H1 (cell line): ENCODE measurements around the gene HTR3B. TPM values are rescaled to one million over a fixed set of nuclear protein-coding genes. Genes with fewer than 3 reads are reported as not detected.

Source experiments
- CTCF ChIA-PET: fragments of 300-600 bp; sonication (Branson Sonifier 250); formaldehyde crosslinking; loops from one replicate; lab custom pipeline; 2021; ENCODE audit not compliant: partially characterized antibody; lab: Charles Lee
- POLR2A ChIA-PET: fragments of 300-600 bp; sonication (Branson Sonifier 250); formaldehyde crosslinking; loops from one replicate; lab custom pipeline; 2021; ENCODE audit warnings: inconsistent platforms; ENCODE audit not compliant: partially characterized antibody; lab: Charles Lee
- DNase-seq, 2 experiments: peaks; one replicate each; pipeline versions ENCODE4 v3.0.0 to v3.0.0-alpha.2; 2010 to 2022; ENCODE audit warnings: low spot score in 2 of 2, low read depth in 1 of 2, mixed read lengths in 1 of 2
- FAIRE-seq: peaks from 2 replicates; lab custom pipeline; 2011; peaks lifted over from hg19 to GRCh38; lab: Jason Lieb, UNC
- H2AFZ ChIP-seq: 2 replicates; pipeline ENCODE4 v1.8.1; 2012; ENCODE audit warnings: low read length, inconsistent platforms
- H2AK5ac ChIP-seq: 2 replicates; pipeline ENCODE4 v1.6.1; 2013; ENCODE audit warnings: low read depth, low read length
- H2BK120ac ChIP-seq: replicated peaks from 2 replicates; pipeline ENCODE3; 2013; ENCODE audit warnings: low read depth, low read length, inconsistent platforms
- H2BK12ac ChIP-seq: 2 replicates; pipeline ENCODE4 v1.6.1; 2013; ENCODE audit warnings: low read depth, low read length
- H2BK15ac ChIP-seq: 2 replicates; pipeline ENCODE4 v1.6.1; 2013; ENCODE audit warnings: low read length
- H2BK20ac ChIP-seq: 2 replicates; pipeline ENCODE4 v1.6.1; 2013; ENCODE audit warnings: low read length
- H2BK5ac ChIP-seq: 2 replicates; pipeline ENCODE4 v1.6.1; 2013; ENCODE audit warnings: low read depth, low read length
- H3K14ac ChIP-seq: 2 replicates; pipeline ENCODE4 v1.6.1; 2013; ENCODE audit warnings: inconsistent platforms; ENCODE audit not compliant: insufficient read length
- H3K18ac ChIP-seq: 2 replicates; pipeline ENCODE4 v1.6.1; 2013; ENCODE audit warnings: low read length; ENCODE audit errors: extremely low read depth
- H3K23ac ChIP-seq: 2 replicates; pipeline ENCODE4 v1.6.1; 2013; ENCODE audit warnings: inconsistent platforms; ENCODE audit not compliant: insufficient read length
- H3K23me2 ChIP-seq: 2 replicates; pipeline ENCODE4 v1.6.1; 2013; ENCODE audit warnings: low read depth, low read length
- H3K27ac ChIP-seq: 2 replicates; pipeline ENCODE4 v1.6.1; 2011; ENCODE audit warnings: low read depth, low read length, inconsistent platforms
- H3K27me3 ChIP-seq, 4 experiments: replicated peaks in 1 of 4; 1 replicate in 1 of 4; 2 replicates in 3 of 4; pipeline versions ENCODE4 v1.6.1 to v1.8.1; 2011 to 2013; ENCODE audit warnings: low read length in 3 of 4, mild to moderate bottlenecking in 3 of 4, inconsistent platforms in 2 of 4, mixed read lengths in 2 of 4, moderate library complexity in 1 of 4; ENCODE audit not compliant: control insufficient read depth in 3 of 4, insufficient read depth in 3 of 4; ENCODE audit errors: extremely low read depth in 1 of 4
- H3K36me3 ChIP-seq, 4 experiments: 2 replicates each; pipeline versions ENCODE4 v1.6.1 to v1.8.1; 2011 to 2013; ENCODE audit warnings: mild to moderate bottlenecking in 4 of 4, low read length in 3 of 4, moderate library complexity in 2 of 4, control low read depth in 1 of 4, inconsistent platforms in 1 of 4; ENCODE audit not compliant: insufficient read depth in 4 of 4, control insufficient read depth in 2 of 4
- H3K4ac ChIP-seq: replicated peaks from 2 replicates; pipeline ENCODE3; 2013; ENCODE audit warnings: low read length, low read depth, mixed read lengths, inconsistent platforms; ENCODE audit not compliant: insufficient read length
- H3K4me1 ChIP-seq, 4 experiments: replicated peaks in 1 of 4; 1 replicate in 1 of 4; 2 replicates in 3 of 4; pipeline versions ENCODE4 v1.6.1 to v1.8.1; 2011 to 2013; ENCODE audit warnings: low read length in 3 of 4, inconsistent platforms in 2 of 4, mixed read lengths in 1 of 4; ENCODE audit not compliant: insufficient read depth in 4 of 4, control insufficient read depth in 3 of 4
- H3K4me2 ChIP-seq, 2 experiments: 2 replicates each; pipeline versions ENCODE4 v1.6.1 to v1.8.1; 2011 to 2013; ENCODE audit warnings: low read depth in 2 of 2, low read length in 2 of 2, control low read depth in 1 of 2, inconsistent platforms in 1 of 2, mild to moderate bottlenecking in 1 of 2; ENCODE audit not compliant: insufficient read depth in 1 of 2
- H3K4me3 ChIP-seq, 4 experiments: fragments of 200-600, 300-600 bp in 1 of 4; sonication (generic), shearing (Covaris generic), sonication (Bioruptor Twin) in 1 of 4; 2 replicates each; pipeline versions ENCODE4 v1.5.1 to v1.8.1; 2011 to 2016; ENCODE audit warnings: low read length in 4 of 4, low read depth in 3 of 4, control low read depth in 2 of 4, inconsistent platforms in 2 of 4, mild to moderate bottlenecking in 2 of 4, mixed read lengths in 1 of 4, moderate library complexity in 1 of 4; ENCODE audit not compliant: insufficient read depth in 2 of 4; ENCODE audit errors: extremely low read depth in 1 of 4
- H3K56ac ChIP-seq: replicated peaks from 2 replicates; pipeline ENCODE3; 2013; ENCODE audit warnings: low read depth, mild to moderate bottlenecking, mixed read lengths, low read length, inconsistent platforms; ENCODE audit not compliant: insufficient read length
- H3K79me1 ChIP-seq: 2 replicates; pipeline ENCODE4 v1.6.1; 2013; ENCODE audit warnings: low read depth, low read length, control low read depth
- H3K79me2 ChIP-seq, 2 experiments: 2 replicates each; pipeline versions ENCODE4 v1.6.1 to v1.8.1; 2012 to 2013; ENCODE audit warnings: low read length in 2 of 2, mild to moderate bottlenecking in 2 of 2, inconsistent platforms in 1 of 2; ENCODE audit not compliant: insufficient read depth in 2 of 2, control insufficient read depth in 1 of 2
- H3K9ac ChIP-seq, 4 experiments: replicated peaks in 1 of 4; 1 replicate in 1 of 4; 2 replicates in 3 of 4; pipeline versions ENCODE4 v1.6.1 to v1.8.1; 2011 to 2013; ENCODE audit warnings: low read depth in 3 of 4, low read length in 3 of 4, control low read depth in 2 of 4, mild to moderate bottlenecking in 2 of 4, moderate library complexity in 2 of 4, inconsistent platforms in 1 of 4; ENCODE audit errors: extremely low read depth in 1 of 4
- H3K9me3 ChIP-seq, 2 experiments: 2 replicates each; pipeline versions ENCODE4 v1.6.1 to v1.8.1; 2012 to 2013; ENCODE audit warnings: mild to moderate bottlenecking in 2 of 2, moderate library complexity in 2 of 2, control low read depth in 1 of 2, inconsistent platforms in 1 of 2, low read depth in 1 of 2, low read length in 1 of 2, mixed read lengths in 1 of 2; ENCODE audit not compliant: insufficient read depth in 2 of 2
- H4K20me1 ChIP-seq, 2 experiments: replicated peaks in 1 of 2; 2 replicates each; pipeline versions ENCODE3 to v1.8.1; 2011 to 2013; ENCODE audit warnings: inconsistent platforms in 2 of 2, low read length in 2 of 2, mild to moderate bottlenecking in 1 of 2; ENCODE audit not compliant: insufficient read depth in 2 of 2, control insufficient read depth in 1 of 2
- H4K5ac ChIP-seq: 2 replicates; pipeline ENCODE4 v1.6.1; 2013; ENCODE audit warnings: low read length, low read depth, mixed read lengths, inconsistent platforms; ENCODE audit not compliant: insufficient read length
- H4K8ac ChIP-seq: 2 replicates; pipeline ENCODE4 v1.8.0; 2013; ENCODE audit warnings: mild to moderate bottlenecking, moderate library complexity, low read length, inconsistent platforms; ENCODE audit not compliant: insufficient read depth; ENCODE audit errors: extremely low read depth
- H4K91ac ChIP-seq: replicated peaks from 2 replicates; pipeline ENCODE3; 2013; ENCODE audit warnings: low read length, mixed read lengths, inconsistent platforms; ENCODE audit not compliant: insufficient read length
- CHD2 ChIP-seq: IDR thresholded peaks from 2 replicates; pipeline ENCODE4 v1.6.1; 2012; ENCODE audit warnings: low read length, improper control_type of control experiment
- SP4 ChIP-seq: IDR thresholded peaks from 2 replicates; pipeline ENCODE4 v1.6.1; 2012; ENCODE audit warnings: low read length, inconsistent platforms
- SUZ12 ChIP-seq: fragments of 200-600 bp; sonication (generic); IDR thresholded peaks from 2 replicates; pipeline ENCODE4 v1.6.1; 2012; ENCODE audit warnings: mild to moderate bottlenecking, inconsistent platforms, low read length, moderate library complexity, mixed read lengths
- WGBS, 2 experiments: shearing (Covaris generic) in 1 of 2; methylation state at CpG; one replicate each; pipeline versions ENCODE4 v1.1.6 to v1.1.7; 2013 to 2015; ENCODE audit warnings: low lambda C conversion rate in 2 of 2, mixed read lengths in 2 of 2, inconsistent platforms in 1 of 2, low coverage in 1 of 2, missing lambda C conversion rate in 1 of 2; ENCODE audit not compliant: insufficient replicate concordance in 2 of 2, insufficient coverage in 1 of 2, insufficient read length in 1 of 2; ENCODE audit errors: extremely low coverage in 1 of 2, missing lambda C conversion rate in 1 of 2; 5-methylcytosine and 5-hydroxymethylcytosine counted together
- polyA plus RNA-seq, 7 experiments: library from polyadenylated mRNA; depleted of rRNA in 3 of 7; stranded (reverse) in 5 of 7; unstranded in 2 of 7; fragments of >200 nt in 5 of 7; fragments of 200-250 nt in 2 of 7; gene quantifications; 1 replicate in 5 of 7; 2 replicates in 1 of 7; 4 replicates in 1 of 7; pipeline versions ENCODE4 v1.2.1 to v1.2.3, GENCODE V29; 2011 to 2013; ENCODE audit warnings: missing spikeins in 2 of 7, mixed read lengths in 2 of 7
- total RNA-seq: library from RNA; stranded (reverse); fragmentation: NEBNext Ultra II Directional; extraction: Animal tissue kit (Norgen Biotek cat#: 25700); gene quantifications from 2 replicates; pipeline ENCODE4 v1.2.1, GENCODE V29; 2021

HTR3B gene
- total and polyA plus RNA-seq, 2 of the 8 experiments (the other 6 are each of a cell fraction or from before 2014, with no cell fraction given), result not detected

DNA sequence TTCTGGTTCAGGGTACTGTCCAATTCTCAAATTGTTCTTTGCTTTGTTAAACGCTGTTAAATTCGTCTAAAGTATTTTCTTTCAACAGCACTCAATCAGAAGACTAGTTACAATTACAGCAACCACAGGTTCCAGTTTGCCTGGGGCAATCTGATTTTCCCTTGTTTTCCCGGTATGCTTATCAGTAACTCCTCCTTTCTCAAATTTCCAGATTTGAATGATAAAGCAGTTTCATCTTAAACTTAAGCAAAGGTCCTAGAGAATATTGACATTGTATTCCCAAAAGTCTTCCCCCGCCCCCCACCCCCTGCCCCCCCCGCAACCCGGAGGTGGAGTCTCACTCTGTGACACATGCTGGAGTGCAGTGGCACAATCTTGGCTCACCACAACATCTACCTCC is 18.7 kb upstream of the HTR3B start:
- H3K23me2 ChIP-seq, result no peaks in the 10 kb centered on the region
- no peaks in the 10 kb centered on the region for H3K79me2 ChIP-seq
- no peak overlapping the region for H3K23ac ChIP-seq
- peaks cover 0 to 8% (median 0%) of the 10 kb centered on the region in 4 experiments; a peak in 2 of 7 replicates for H3K4me1 ChIP-seq
- TF ChIP-seq SUZ12 (no peak), SP4 (no peak), CHD2 (no peak)
- H3K9me3 ChIP-seq, result no peaks in the 10 kb centered on the region
- no peak for FAIRE-seq
- H3K9ac ChIP-seq, result no peak overlapping the region
- H4K8ac ChIP-seq, result no peak overlapping the region
- ChIA-PET CTCF (interaction anchor here (3.3 to 4.7 kb wide), 2 partner anchors 10 to 376 kb away, joined by 10 to 39 read pairs; no protein-coding TSS in a partner anchor), POLR2A (no interaction called here)
- no peak overlapping the region for H2BK12ac ChIP-seq
- H3K79me1 ChIP-seq, result no peaks in the 10 kb centered on the region
- H4K20me1 ChIP-seq, result no peaks in the 10 kb centered on the region
- no peak overlapping the region for H2AFZ ChIP-seq
- no peak overlapping the region for H3K14ac ChIP-seq
- H2BK20ac ChIP-seq, result no peak overlapping the region
- H3K4me3 ChIP-seq, result no peak overlapping the region
- H3K27me3 ChIP-seq, result no peaks in the 10 kb centered on the region
- DNase-seq, result no peak
- peak overlapping the region; percentile 52 for H4K5ac ChIP-seq
- no peak overlapping the region for H2AK5ac ChIP-seq
- no peak overlapping the region for H4K91ac ChIP-seq
- no peak overlapping the region for H3K56ac ChIP-seq
- no peaks in the 10 kb centered on the region for H3K36me3 ChIP-seq
- H2BK15ac ChIP-seq, result no peak overlapping the region
- H3K27ac ChIP-seq, result no peak overlapping the region
- no peak overlapping the region for H2BK5ac ChIP-seq
- H3K4me2 ChIP-seq, result no peak overlapping the region
- no peak overlapping the region for H3K18ac ChIP-seq
- no peak overlapping the region for H3K4ac ChIP-seq
- WGBS, 2 experiments, result 70% methylated on average over 6 of the region's 6 CpGs; no CpG with 5 or more reads in 1 of the 2 experiments
- no peak overlapping the region for H2BK120ac ChIP-seq
